Smooth muscle cell (in vitro differentiated cells): ENCODE measurements around the gene SCN1B. TPM values are rescaled to one million over a fixed set of nuclear protein-coding genes. Genes with fewer than 3 reads are reported as not detected.

Source experiments
- DNase-seq: peaks from one replicate; lab custom pipeline; 2025; ENCODE audit not compliant: unreplicated experiment; lab: John Stamatoyannopoulos, UW
- H2AFZ ChIP-seq: fragments of 200-600 bp; sonication (generic); 2 replicates; pipeline ENCODE4 v1.6.0; 2016; ENCODE audit warnings: antibody characterized with exemption, low read depth, mild to moderate bottlenecking
- H3F3A ChIP-seq: fragments of 200-600 bp; sonication (generic); 2 replicates; pipeline ENCODE4 v1.6.0; 2017; ENCODE audit warnings: antibody characterized with exemption, low read depth
- H3K27ac ChIP-seq: fragments of 200-600 bp; sonication (generic); 2 replicates; pipeline ENCODE4 v1.5.1; 2016; ENCODE audit warnings: low read depth, mild to moderate bottlenecking
- H3K27me3 ChIP-seq: fragments of 200-600 bp; sonication (generic); 2 replicates; pipeline ENCODE4 v1.6.1; 2016; ENCODE audit warnings: low read depth, mild to moderate bottlenecking
- H3K36me3 ChIP-seq: fragments of 200-600 bp; sonication (generic); 2 replicates; pipeline ENCODE4 v1.5.1; 2016; ENCODE audit warnings: low read depth
- H3K4me1 ChIP-seq: fragments of 200-600 bp; sonication (generic); 2 replicates; pipeline ENCODE4 v1.5.1; 2016; ENCODE audit warnings: low read depth
- H3K4me2 ChIP-seq: fragments of 200-600 bp; sonication (generic); 2 replicates; pipeline ENCODE4 v1.6.0; 2016; ENCODE audit warnings: mild to moderate bottlenecking
- H3K4me3 ChIP-seq: fragments of 200-600 bp; sonication (generic); 2 replicates; pipeline ENCODE4 v1.5.1; 2016; ENCODE audit warnings: mild to moderate bottlenecking
- H3K79me2 ChIP-seq: fragments of 200-600 bp; sonication (generic); 2 replicates; pipeline ENCODE4 v1.6.0; 2016; ENCODE audit warnings: low read depth, mild to moderate bottlenecking
- H3K9ac ChIP-seq: fragments of 200-600 bp; sonication (generic); 2 replicates; pipeline ENCODE4 v1.6.0; 2016; ENCODE audit warnings: low read depth
- H3K9me3 ChIP-seq: fragments of 200-600 bp; sonication (generic); replicated peaks from 2 replicates; pipeline ENCODE4 v1.5.1; 2016; ENCODE audit warnings: low read depth
- H4K20me1 ChIP-seq: fragments of 200-600 bp; sonication (generic); 2 replicates; pipeline ENCODE4 v1.6.0; 2016; ENCODE audit warnings: low read depth
- CTCF ChIP-seq: fragments of 200-600 bp; sonication (generic); IDR thresholded peaks from 2 replicates; pipeline ENCODE4 v1.5.1; 2017; ENCODE audit warnings: borderline replicate concordance, mild to moderate bottlenecking, antibody characterized with exemption; ENCODE audit not compliant: insufficient read depth, poor library complexity, severe bottlenecking
- WGBS: methylation state at CpG from one replicate; pipeline ENCODE4 v1.1.7; 2016; ENCODE audit warnings: low lambda C conversion rate; 5-methylcytosine and 5-hydroxymethylcytosine counted together
- polyA plus RNA-seq: library from polyadenylated mRNA; unstranded; fragments of >200 nt; fragmentation: Nextera tagmentation; extraction: Ambion mirVana; gene quantifications from 2 replicates; pipeline ENCODE4 v1.2.1, GENCODE V29; 2016
- total RNA-seq: library from RNA; depleted of rRNA; stranded (reverse); fragments of >200 nt; gene quantifications from 2 replicates; pipeline ENCODE4 v1.2.3, GENCODE V29; 2014

SCN1B gene
- total and polyA plus RNA-seq, 2 experiments from 2014 or later: 0.99 to 2.2 TPM

GRCh38 chr19:35023428-35023827 is 6.8 kb upstream of the SCN1B start:
- no peaks in the 10 kb centered on the region for H3K4me1 ChIP-seq
- peaks cover 10% of the 10 kb centered on the region for H4K20me1 ChIP-seq
- H3K4me2 ChIP-seq: no peak overlapping the region
- no peak overlapping the region for H2AFZ ChIP-seq
- no peaks in the 10 kb centered on the region for H3K36me3 ChIP-seq
- no peak for TF ChIP-seq CTCF
- no peaks in the 10 kb centered on the region for H3K79me2 ChIP-seq
- no peak overlapping the region for H3K27ac ChIP-seq
- H3K9ac ChIP-seq: no peak overlapping the region
- WGBS: 95% methylated on average over 19 of the region's 19 CpGs
- no peaks in the 10 kb centered on the region for H3K9me3 ChIP-seq
- no peaks in the 10 kb centered on the region for H3K27me3 ChIP-seq
- no peak for DNase-seq
- no peak overlapping the region for H3K4me3 ChIP-seq
- H3F3A ChIP-seq: no peaks in the 10 kb centered on the region

- no peak overlapping the region for H2AFZ ChIP-seq
- no peaks in the 10 kb centered on the region for H3K9me3 ChIP-seq
- no peak for DNase-seq
- TF ChIP-seq CTCF: no peak
- H3F3A ChIP-seq: no peaks in the 10 kb centered on the region
- no peaks in the 10 kb centered on the region for H3K79me2 ChIP-seq
- 95% methylated on average over 6 of the region's 6 CpGs for WGBS
- H3K9ac ChIP-seq: no peak overlapping the region
- no peaks in the 10 kb centered on the region for H3K27me3 ChIP-seq
- H3K27ac ChIP-seq: no peak overlapping the region
- no peaks in the 10 kb centered on the region for H3K4me1 ChIP-seq
- H3K4me3 ChIP-seq: no peak overlapping the region
- peaks cover 11% of the 10 kb centered on the region for H4K20me1 ChIP-seq
- no peak overlapping the region for H3K4me2 ChIP-seq
- H3K36me3 ChIP-seq: no peaks in the 10 kb centered on the region
Observed at GRCh38 chr19:35024095-35024494, 6.2 kb upstream of the SCN1B start.

- TF ChIP-seq CTCF: no peak
- Histone ChIP-seq H3K27me3 (no peaks in the 10 kb centered on the region), H3K9me3 (no peaks in the 10 kb centered on the region), H3K4me1 (no peaks in the 10 kb centered on the region), H3F3A (no peaks in the 10 kb centered on the region), H3K4me2 (no peak overlapping the region), H2AFZ (no peak overlapping the region), H3K27ac (no peak overlapping the region), H3K79me2 (no peaks in the 10 kb centered on the region), H4K20me1 (peaks cover 7% of the 10 kb centered on the region), H3K4me3 (no peak overlapping the region), H3K36me3 (no peaks in the 10 kb centered on the region), H3K9ac (no peak overlapping the region)
- no peak for DNase-seq
- WGBS: 100% methylated on average over 20 of the region's 21 CpGs
Observed at GRCh38 chr19:35025969-35026368, 4.3 kb upstream of the SCN1B start.

- Histone ChIP-seq H3K27ac (no peak overlapping the region), H3K27me3 (peaks cover 3% of the 10 kb centered on the region), H3K4me3 (no peak overlapping the region), H3F3A (no peaks in the 10 kb centered on the region), H3K9me3 (no peaks in the 10 kb centered on the region), H3K79me2 (no peaks in the 10 kb centered on the region), H3K4me2 (no peak overlapping the region), H3K9ac (no peak overlapping the region), H2AFZ (no peak overlapping the region), H3K36me3 (no peaks in the 10 kb centered on the region), H4K20me1 (peaks cover 7% of the 10 kb centered on the region), H3K4me1 (no peaks in the 10 kb centered on the region)
- WGBS: 94% methylated on average over 6 of the region's 6 CpGs
- DNase-seq: no peak
- no peak for TF ChIP-seq CTCF
Observed at GRCh38 chr19:35026418-35026817, 3.9 kb upstream of the SCN1B start.
